ENCODE measurements around the gene NUP62.

Gene NUP62

DNA sequence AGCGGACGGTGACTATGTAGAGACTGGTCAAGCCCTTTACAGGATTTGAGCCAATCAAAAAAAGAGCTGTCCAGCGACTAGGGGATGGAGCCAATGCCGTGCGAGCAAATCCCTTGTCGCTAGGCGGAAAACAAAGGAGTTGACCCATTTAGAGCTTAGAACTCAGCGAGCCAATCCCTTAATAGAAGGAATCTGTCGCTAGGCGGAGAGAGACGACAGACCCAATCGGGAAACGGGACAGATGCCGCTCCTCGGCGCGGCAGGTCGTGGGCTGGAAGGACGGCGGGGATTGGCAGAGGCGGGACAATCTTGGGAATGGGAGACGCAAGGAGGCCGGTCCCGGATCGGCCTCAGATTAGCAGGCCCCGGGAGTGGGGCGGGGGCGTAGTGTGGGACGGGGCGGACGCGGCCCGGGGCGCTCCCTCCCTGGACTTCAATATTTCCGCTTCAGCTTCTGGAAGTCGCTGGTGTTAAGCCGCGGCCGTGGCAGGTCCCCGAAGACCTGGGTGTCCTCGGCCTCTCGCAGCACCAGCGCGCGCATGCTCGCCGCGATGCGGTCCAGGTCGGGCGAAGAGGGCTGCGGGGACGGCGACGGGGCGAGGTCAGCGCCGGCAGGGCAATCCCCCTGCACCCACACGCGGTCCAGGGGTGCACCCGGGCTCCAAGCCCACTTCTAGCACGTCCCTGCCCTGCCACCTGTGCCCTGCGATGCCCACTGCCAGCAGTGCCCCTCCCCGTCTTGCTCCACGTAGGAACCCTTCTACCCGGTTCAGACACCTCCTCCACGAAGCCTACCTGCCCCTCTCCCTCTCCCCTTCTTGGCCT is 59.6 kb downstream of the NUP62 start:
- ATAC-seq, result peak; percentile 81
- no peak for TF ChIP-seq RARB (CRISPR knock-in tag; IDR thresholded peaks at IDR 0.05)
- no peak for TF ChIP-seq GLIS3 (CRISPR knock-in tag; IDR thresholded peaks at IDR 0.05)
- no peak for TF ChIP-seq SNAI2 (CRISPR knock-in tag; IDR thresholded peaks at IDR 0.05)
- no peak for TF ChIP-seq OSR1 (CRISPR knock-in tag; IDR thresholded peaks at IDR 0.05)
- no peak for TF ChIP-seq ZFP3 (CRISPR knock-in tag; IDR thresholded peaks at IDR 0.05)
- no peak for TF ChIP-seq ISL1 (CRISPR knock-in tag; IDR thresholded peaks at IDR 0.05)
- TF ChIP-seq PPARA (CRISPR knock-in tag; IDR thresholded peaks at IDR 0.05; ENCODE audit: borderline replicate concordance), result no peak
- TF ChIP-seq ZFP30 (CRISPR knock-in tag; IDR thresholded peaks at IDR 0.05), result no peak
- TF ChIP-seq TOX (CRISPR knock-in tag; IDR thresholded peaks at IDR 0.05; ENCODE audit: borderline replicate concordance), result no peak
- TF ChIP-seq PATZ1 (CRISPR knock-in tag; IDR thresholded peaks at IDR 0.05; ENCODE audit: borderline replicate concordance), result no peak
- TF ChIP-seq BACH2 (CRISPR knock-in tag; IDR thresholded peaks at IDR 0.05; ENCODE audit: borderline replicate concordance), result no peak
- TF ChIP-seq, protein P1, sequence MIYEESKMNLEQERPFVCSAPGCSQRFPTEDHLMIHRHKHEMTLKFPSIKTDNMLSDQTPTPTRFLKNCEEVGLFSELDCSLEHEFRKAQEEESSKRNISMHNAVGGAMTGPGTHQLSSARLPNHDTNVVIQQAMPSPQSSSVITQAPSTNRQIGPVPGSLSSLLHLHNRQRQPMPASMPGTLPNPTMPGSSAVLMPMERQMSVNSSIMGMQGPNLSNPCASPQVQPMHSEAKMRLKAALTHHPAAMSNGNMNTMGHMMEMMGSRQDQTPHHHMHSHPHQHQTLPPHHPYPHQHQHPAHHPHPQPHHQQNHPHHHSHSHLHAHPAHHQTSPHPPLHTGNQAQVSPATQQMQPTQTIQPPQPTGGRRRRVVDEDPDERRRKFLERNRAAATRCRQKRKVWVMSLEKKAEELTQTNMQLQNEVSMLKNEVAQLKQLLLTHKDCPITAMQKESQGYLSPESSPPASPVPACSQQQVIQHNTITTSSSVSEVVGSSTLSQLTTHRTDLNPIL (CRISPR knock-in tag; IDR thresholded peaks at IDR 0.05; ENCODE audit: low read depth), result no peak
- TF ChIP-seq ZNF70 (CRISPR knock-in tag; IDR thresholded peaks at IDR 0.05), result no peak
- TF ChIP-seq TSHZ2 (CRISPR knock-in tag; IDR thresholded peaks at IDR 0.05), result no peak
- TF ChIP-seq, protein P2, sequence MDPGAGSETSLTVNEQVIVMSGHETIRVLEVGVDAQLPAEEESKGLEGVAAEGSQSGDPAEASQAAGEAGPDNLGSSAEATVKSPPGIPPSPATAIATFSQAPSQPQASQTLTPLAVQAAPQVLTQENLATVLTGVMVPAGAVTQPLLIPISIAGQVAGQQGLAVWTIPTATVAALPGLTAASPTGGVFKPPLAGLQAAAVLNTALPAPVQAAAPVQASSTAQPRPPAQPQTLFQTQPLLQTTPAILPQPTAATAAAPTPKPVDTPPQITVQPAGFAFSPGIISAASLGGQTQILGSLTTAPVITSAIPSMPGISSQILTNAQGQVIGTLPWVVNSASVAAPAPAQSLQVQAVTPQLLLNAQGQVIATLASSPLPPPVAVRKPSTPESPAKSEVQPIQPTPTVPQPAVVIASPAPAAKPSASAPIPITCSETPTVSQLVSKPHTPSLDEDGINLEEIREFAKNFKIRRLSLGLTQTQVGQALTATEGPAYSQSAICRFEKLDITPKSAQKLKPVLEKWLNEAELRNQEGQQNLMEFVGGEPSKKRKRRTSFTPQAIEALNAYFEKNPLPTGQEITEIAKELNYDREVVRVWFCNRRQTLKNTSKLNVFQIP (CRISPR knock-in tag; IDR thresholded peaks at IDR 0.05; ENCODE audit: borderline replicate concordance, low read depth), result no peak
- no peak for TF ChIP-seq TCF4 (CRISPR knock-in tag; IDR thresholded peaks at IDR 0.05; ENCODE audit: borderline replicate concordance)
- TF ChIP-seq CSDC2 (CRISPR knock-in tag; IDR thresholded peaks at IDR 0.05), result no peak
- TF ChIP-seq ZNF8 (CRISPR knock-in tag; IDR thresholded peaks at IDR 0.05), result no peak

DNA sequence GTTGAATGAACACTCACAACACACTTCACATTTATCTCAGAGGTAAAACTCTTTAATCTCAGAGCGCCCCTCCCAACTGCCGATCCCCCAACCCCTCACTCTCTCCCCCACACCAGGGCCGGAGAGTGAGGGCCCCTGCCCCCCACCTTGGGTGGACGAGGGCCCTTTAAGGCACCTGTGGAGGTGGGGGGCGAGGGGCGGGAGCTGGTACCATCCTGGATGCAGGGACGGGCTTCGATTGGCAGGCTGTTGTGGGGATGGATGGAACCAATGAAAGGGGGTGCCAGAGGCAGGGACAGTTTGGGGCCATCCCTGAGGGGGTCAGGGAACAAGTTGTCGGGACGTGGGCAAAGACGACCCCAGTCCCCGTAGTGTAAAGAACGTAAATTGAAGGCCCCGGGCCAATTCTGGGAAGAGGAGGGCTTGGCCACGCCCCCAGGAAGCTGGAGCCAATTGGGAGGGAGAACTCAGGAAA is 60.3 kb downstream of the NUP62 start:
- TF ChIP-seq GLIS3 (CRISPR knock-in tag; IDR thresholded peaks at IDR 0.05) (0 out of 2 replicates have a peak, but pooled peaks have one; percentile 68), RARB (CRISPR knock-in tag; IDR thresholded peaks at IDR 0.05) (no peak)
- ATAC-seq, result peak; percentile 2

DNA sequence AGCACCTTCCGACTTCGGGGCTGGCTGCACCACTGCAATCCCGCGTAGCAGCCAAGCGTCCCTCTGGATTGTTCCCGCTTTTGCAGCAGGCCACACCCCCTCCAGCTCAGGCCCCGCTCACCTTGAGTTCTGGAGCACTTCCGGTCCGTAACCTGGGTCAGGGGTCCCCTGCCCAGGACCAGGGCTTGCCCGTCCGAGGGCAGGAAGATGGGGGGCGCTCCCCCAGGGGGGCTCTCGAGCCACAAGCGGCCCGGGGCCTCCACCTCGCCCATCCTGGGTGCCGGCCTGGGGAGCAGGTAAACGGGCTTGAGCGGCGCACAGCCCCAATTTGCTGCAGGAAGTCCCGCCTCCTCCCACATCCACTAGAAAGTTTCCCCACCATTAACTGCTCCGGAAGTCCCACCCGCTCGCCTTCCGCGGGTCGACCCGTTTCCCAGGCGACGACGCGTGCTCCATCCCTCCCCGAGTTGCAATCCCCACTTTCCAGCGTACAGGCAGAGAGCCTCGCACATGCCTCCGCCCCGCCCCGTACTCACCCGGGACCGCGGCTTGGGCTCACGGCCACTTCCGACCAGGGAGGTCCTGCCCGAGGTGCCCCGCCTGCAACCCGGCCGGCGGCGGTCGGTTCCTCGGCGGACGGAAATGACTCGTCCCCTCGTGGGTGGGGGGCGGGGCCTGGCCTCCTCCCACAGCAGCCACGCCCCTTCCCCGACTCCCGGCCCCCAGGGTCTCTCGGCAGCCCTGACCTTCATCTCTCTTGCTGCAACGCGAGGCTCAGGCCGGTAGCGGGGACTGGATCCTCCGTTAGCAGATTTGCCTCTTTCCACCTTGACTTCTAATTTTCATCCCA is 62.1 kb downstream of the NUP62 start, which contains the start of gene PNKP:
TSS of gene PNKP (minus strand) at position 644 of the 850 bp plus-strand sequence. CDS start at position 272, 372 bp downstream.
- ATAC-seq, result peak; percentile 66
- TF ChIP-seq ARNTL (CRISPR knock-in tag; IDR thresholded peaks at IDR 0.05; ENCODE audit: borderline replicate concordance, low read depth), result no peak
- no peak for TF ChIP-seq ISL1 (CRISPR knock-in tag; IDR thresholded peaks at IDR 0.05)
- no peak for TF ChIP-seq ZFP3 (CRISPR knock-in tag; IDR thresholded peaks at IDR 0.05)
- no peak for TF ChIP-seq TSHZ2 (CRISPR knock-in tag; IDR thresholded peaks at IDR 0.05)
- TF ChIP-seq TOX (CRISPR knock-in tag; IDR thresholded peaks at IDR 0.05; ENCODE audit: borderline replicate concordance), result no peak
- TF ChIP-seq OSR1 (CRISPR knock-in tag; IDR thresholded peaks at IDR 0.05), result no peak
- TF ChIP-seq ZFP30 (CRISPR knock-in tag; IDR thresholded peaks at IDR 0.05), result no peak
- TF ChIP-seq, protein P3, sequence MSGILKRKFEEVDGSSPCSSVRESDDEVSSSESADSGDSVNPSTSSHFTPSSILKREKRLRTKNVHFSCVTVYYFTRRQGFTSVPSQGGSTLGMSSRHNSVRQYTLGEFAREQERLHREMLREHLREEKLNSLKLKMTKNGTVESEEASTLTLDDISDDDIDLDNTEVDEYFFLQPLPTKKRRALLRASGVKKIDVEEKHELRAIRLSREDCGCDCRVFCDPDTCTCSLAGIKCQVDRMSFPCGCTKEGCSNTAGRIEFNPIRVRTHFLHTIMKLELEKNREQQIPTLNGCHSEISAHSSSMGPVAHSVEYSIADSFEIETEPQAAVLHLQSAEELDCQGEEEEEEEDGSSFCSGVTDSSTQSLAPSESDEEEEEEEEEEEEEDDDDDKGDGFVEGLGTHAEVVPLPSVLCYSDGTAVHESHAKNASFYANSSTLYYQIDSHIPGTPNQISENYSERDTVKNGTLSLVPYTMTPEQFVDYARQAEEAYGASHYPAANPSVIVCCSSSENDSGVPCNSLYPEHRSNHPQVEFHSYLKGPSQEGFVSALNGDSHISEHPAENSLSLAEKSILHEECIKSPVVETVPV (CRISPR knock-in tag; IDR thresholded peaks at IDR 0.05), result no peak
- TF ChIP-seq SNAI2 (CRISPR knock-in tag; IDR thresholded peaks at IDR 0.05), result no peak
- TF ChIP-seq, protein P2 (CRISPR knock-in tag; IDR thresholded peaks at IDR 0.05; ENCODE audit: borderline replicate concordance, low read depth), result no peak
- TF ChIP-seq ZC3H10 (CRISPR knock-in tag; IDR thresholded peaks at IDR 0.05), result no peak
- no peak for TF ChIP-seq CSDC2 (CRISPR knock-in tag; IDR thresholded peaks at IDR 0.05)
